ENCODE measurements around the gene TMED7. TPM values are rescaled to one million over a fixed set of nuclear protein-coding genes. Genes with fewer than 3 reads are reported as not detected.

Gene TMED7
- total RNA-seq, 4 donors from 2014 or later, result 57.7 to 83.4 (median 71.7) TPM

DNA sequence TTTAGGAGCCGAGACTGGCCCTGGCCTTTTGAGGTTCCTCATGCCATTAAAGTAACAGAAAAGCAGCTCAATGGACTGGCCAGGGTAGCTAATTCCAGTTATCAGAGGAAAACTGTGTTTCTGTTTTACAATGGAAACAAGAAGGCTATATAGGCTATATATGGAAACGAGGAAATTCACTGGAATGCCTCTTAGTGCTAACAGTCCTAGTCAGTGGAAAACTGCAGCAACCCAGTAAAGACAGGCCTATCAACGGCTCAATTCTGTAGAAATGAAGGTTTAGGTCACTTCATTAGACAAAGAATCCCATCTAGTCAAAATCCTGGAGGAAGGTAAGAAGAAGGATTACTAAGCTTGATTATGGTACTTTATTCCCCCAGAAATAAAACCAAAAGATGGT is 20.4 kb downstream of the TMED7 start:
- no peak for TF ChIP-seq POLR2AphosphoS5 (IDR thresholded peaks at IDR 0.05)
- TF ChIP-seq POLR2A (IDR thresholded peaks at IDR 0.05), result no peak
- no peak for TF ChIP-seq EP300 (IDR thresholded peaks at IDR 0.05)
- TF ChIP-seq CTCF (IDR thresholded peaks at IDR 0.05), result no peak

DNA sequence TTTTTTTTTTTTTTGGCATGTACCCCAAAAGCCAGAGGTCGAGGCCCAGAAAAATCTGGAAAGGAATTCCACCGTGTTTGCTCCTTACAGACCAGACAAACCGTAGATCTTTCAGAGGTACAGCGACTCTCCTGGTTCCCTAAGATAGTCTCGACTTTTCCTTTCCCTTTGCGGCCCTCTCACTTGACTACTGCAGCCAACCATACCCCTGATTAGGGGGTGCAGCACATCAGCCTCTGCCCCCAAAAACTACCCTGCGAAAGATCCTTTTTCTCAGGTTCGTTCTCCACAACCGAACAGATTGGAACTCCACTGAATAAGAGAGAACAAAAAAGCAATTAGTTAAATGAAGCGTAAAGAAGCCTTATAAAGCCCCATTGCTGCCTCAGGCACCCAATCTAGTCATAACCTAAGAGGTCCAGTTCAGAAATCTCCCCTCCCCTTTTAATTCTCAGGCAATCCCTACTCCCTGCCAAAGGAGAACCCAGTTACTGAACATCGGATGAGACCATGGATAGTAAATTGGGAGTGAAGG is 23.2 kb downstream of the TMED7 start:
- H3K4me1 ChIP-seq, result peaks cover 28% of the 10 kb centered on the region
- peak overlapping the region; percentile 62 for H3K4me3 ChIP-seq
- no peaks in the 10 kb centered on the region for H3K9me3 ChIP-seq
- peak overlapping the region; percentile 92 for H3K27ac ChIP-seq
- TF ChIP-seq POLR2AphosphoS5 (IDR thresholded peaks at IDR 0.05) (no peak), EP300 (IDR thresholded peaks at IDR 0.05) (no peak), CTCF (IDR thresholded peaks at IDR 0.05) (no peak), POLR2A (IDR thresholded peaks at IDR 0.05) (no peak)
- 44% methylated on average over 11 of the region's 11 CpGs for WGBS
- H3K27me3 ChIP-seq, result no peaks in the 10 kb centered on the region
- DNase-seq (ENCODE audit: low spot score in 2 of 2), result no peak
- H3K36me3 ChIP-seq, result no peaks in the 10 kb centered on the region

More for the DNA sequence above, 20.4 kb downstream of the TMED7 start:
- Histone ChIP-seq H3K4me3 (no peak overlapping the region), H3K4me1 (peaks cover 18% of the 10 kb centered on the region), H3K36me3 (no peaks in the 10 kb centered on the region), H3K27me3 (no peaks in the 10 kb centered on the region), H3K9me3 (no peaks in the 10 kb centered on the region), H3K27ac (no peak overlapping the region)
- 89% methylated on average over 3 of the region's 3 CpGs for WGBS
- DNase-seq (ENCODE audit: low spot score in 2 of 2), result no peak

GRCh38 chr5:115601701-115602590 is 23.9 kb downstream of the TMED7 start, which contains the start of gene TICAM2:
Gene TICAM2, minus strand, starts transcription at chr5:115602479. Its CDS starts 21,223 bp downstream, at chr5:115581256.
- peak; percentile 75 to 83 for DNase-seq (ENCODE audit: low spot score in 2 of 2)
- Histone ChIP-seq H3K36me3 (no peaks in the 10 kb centered on the region), H3K9me3 (no peaks in the 10 kb centered on the region), H3K4me3 (peak within 1 kb of the TSS; percentile 62), H3K27me3 (no peaks in the 10 kb centered on the region), H3K27ac (peak within 1 kb of the TSS; percentile 92), H3K4me1 (peaks cover 28% of the 10 kb centered on the region)
- WGBS, result 1% methylated on average over 19 of the region's 71 CpGs
- TF ChIP-seq CTCF (IDR thresholded peaks at IDR 0.05) (peak in 1 of 2 donors; percentile 11), EP300 (IDR thresholded peaks at IDR 0.05) (no peak), POLR2AphosphoS5 (IDR thresholded peaks at IDR 0.05) (peak in 1 of 3 donors; percentile 16)

DNA sequence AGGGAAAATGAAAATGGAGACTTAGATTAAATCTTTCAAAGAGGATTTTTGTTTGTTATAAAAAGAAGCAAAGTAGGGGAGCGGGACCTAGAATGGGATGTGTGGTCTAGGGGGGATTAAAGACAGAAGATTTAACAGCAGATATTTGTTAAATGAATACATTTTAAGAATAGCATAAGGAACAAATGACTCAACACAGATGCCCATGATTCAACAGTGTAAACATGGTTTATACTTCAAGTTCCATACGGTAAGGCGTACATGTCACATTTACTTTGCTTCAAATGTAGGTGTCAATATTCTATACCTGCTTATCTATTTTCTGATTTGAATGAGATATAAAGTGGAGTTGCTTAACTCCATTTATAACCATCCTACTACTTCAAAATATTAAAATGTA is 25.1 kb downstream of the TMED7 start:
- DNase-seq (ENCODE audit: low spot score in 2 of 2), result no peak
- peaks cover 28% of the 10 kb centered on the region for H3K4me1 ChIP-seq
- H3K9me3 ChIP-seq, result no peaks in the 10 kb centered on the region
- H3K36me3 ChIP-seq, result no peaks in the 10 kb centered on the region
- TF ChIP-seq POLR2AphosphoS5 (IDR thresholded peaks at IDR 0.05), result no peak
- no peak for TF ChIP-seq POLR2A (IDR thresholded peaks at IDR 0.05)
- TF ChIP-seq CTCF (IDR thresholded peaks at IDR 0.05), result no peak
- no peak for TF ChIP-seq EP300 (IDR thresholded peaks at IDR 0.05)
- no peak overlapping the region for H3K27ac ChIP-seq
- 83% methylated on average over 3 of the region's 3 CpGs for WGBS
- H3K4me3 ChIP-seq, result peak overlapping the region; percentile 62
- no peaks in the 10 kb centered on the region for H3K27me3 ChIP-seq

GRCh38 chr5:115599924-115600323 is 25.9 kb downstream of the TMED7 start:
- TF ChIP-seq CTCF (IDR thresholded peaks at IDR 0.05) (no peak), EP300 (IDR thresholded peaks at IDR 0.05) (no peak), POLR2AphosphoS5 (IDR thresholded peaks at IDR 0.05) (no peak), POLR2A (IDR thresholded peaks at IDR 0.05) (no peak)
- Histone ChIP-seq H3K36me3 (no peaks in the 10 kb centered on the region), H3K4me1 (peaks cover 28% of the 10 kb centered on the region), H3K9me3 (no peaks in the 10 kb centered on the region), H3K27me3 (no peaks in the 10 kb centered on the region), H3K27ac (no peak overlapping the region), H3K4me3 (no peak overlapping the region)
- WGBS, result 90% methylated on average over 2 of the region's 2 CpGs
- DNase-seq (ENCODE audit: low spot score in 2 of 2), result no peak

Data from suprapubic skin (tissue), 4 donors.